Osteoblast (primary cell): Measurements from ENCODE around the gene DRAP1. TPM values are rescaled to one million over a fixed set of nuclear protein-coding genes. Genes with fewer than 3 reads are reported as not detected.

ENCODE experiments used
- DNase-seq: peaks from one replicate; pipeline ENCODE4 v3.0.0; 2011; ENCODE audit warnings: low spot score, mixed read lengths; ENCODE audit not compliant: insufficient read length; ENCODE audit errors: missing footprints
- H2AFZ ChIP-seq: 2 replicates; pipeline ENCODE4 v1.6.0; 2011; ENCODE audit warnings: mild to moderate bottlenecking, low read length
- H3K27ac ChIP-seq: 2 replicates; pipeline ENCODE4 v1.5.1; 2011; ENCODE audit warnings: mild to moderate bottlenecking, low read depth, low read length, moderate library complexity
- H3K27me3 ChIP-seq: 2 replicates; pipeline ENCODE4 v1.6.0; 2012; ENCODE audit warnings: mild to moderate bottlenecking, control low read depth, inconsistent platforms, low read length, moderate library complexity; ENCODE audit not compliant: insufficient read depth
- H3K36me3 ChIP-seq: 2 replicates; pipeline ENCODE4 v1.5.1; 2011; ENCODE audit warnings: mild to moderate bottlenecking, low read length, control low read depth, moderate library complexity; ENCODE audit not compliant: insufficient read depth
- H3K4me1 ChIP-seq: 2 replicates; pipeline ENCODE4 v1.5.1; 2011; ENCODE audit warnings: mild to moderate bottlenecking, low read length, control low read depth, moderate library complexity; ENCODE audit not compliant: insufficient read depth
- H3K4me2 ChIP-seq: 2 replicates; pipeline ENCODE4 v1.6.0; 2011; ENCODE audit warnings: mild to moderate bottlenecking, low read length; ENCODE audit not compliant: insufficient read depth
- H3K4me3 ChIP-seq: fragments of 200-600 bp; sonication (generic); 3 replicates; pipeline ENCODE4 v1.5.1; 2012; ENCODE audit warnings: mild to moderate bottlenecking, low read length, inconsistent platforms; ENCODE audit not compliant: insufficient read depth
- H3K79me2 ChIP-seq: 2 replicates; pipeline ENCODE4 v1.6.0; 2012; ENCODE audit warnings: mild to moderate bottlenecking, low read length, control low read depth, inconsistent platforms; ENCODE audit not compliant: insufficient read depth
- H3K9me3 ChIP-seq: 2 replicates; pipeline ENCODE4 v1.5.1; 2011; ENCODE audit warnings: low read depth, low read length, control low read depth
- H4K20me1 ChIP-seq: 2 replicates; pipeline ENCODE4 v1.6.0; 2012; ENCODE audit warnings: mild to moderate bottlenecking, low read length, control low read depth; ENCODE audit not compliant: insufficient read depth
- total RNA-seq: library from RNA; depleted of rRNA; stranded (reverse); fragments of >200 nt; gene quantifications from 2 replicates; pipeline ENCODE4 v1.2.3, GENCODE V29; 2012
- TF ChIP-seq, protein P1 (sequence below): IDR thresholded peaks from 2 replicates; pipeline ENCODE4 v1.5.1; 2011; ENCODE audit warnings: mild to moderate bottlenecking, low read depth, low read length, moderate library complexity; ENCODE audit errors: extremely low read depth

The DRAP1 gene
- total RNA-seq, 1 donor = 170 TPM

DNA sequence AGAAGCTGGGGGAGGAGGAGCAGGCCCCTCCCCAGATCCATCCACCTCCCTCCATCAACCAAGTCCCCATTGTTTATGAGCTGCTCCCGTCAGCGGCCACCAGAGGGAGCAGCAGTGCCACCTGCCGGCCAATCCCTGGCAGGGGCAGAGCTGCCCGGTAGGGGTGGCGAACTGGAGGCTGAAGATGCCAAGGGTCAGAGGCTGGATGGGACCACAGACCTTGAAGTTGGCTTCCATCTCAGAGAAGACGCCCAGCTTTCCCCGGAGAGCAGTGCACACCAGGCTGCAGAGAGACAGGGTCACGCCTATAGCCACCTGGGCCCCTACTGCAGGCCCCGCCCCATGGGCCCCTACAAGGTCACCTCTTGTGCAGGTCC is 34.5 kb upstream of the DRAP1 start:
- H3K9me3 ChIP-seq = no peaks in the 10 kb centered on the region
- no peak overlapping the region for H3K27ac ChIP-seq
- H3K36me3 ChIP-seq = peaks cover 47% of the 10 kb centered on the region
- peaks cover 21% of the 10 kb centered on the region for H4K20me1 ChIP-seq
- no peaks in the 10 kb centered on the region for H3K27me3 ChIP-seq
- H3K79me2 ChIP-seq = peaks cover 41% of the 10 kb centered on the region
- no peak overlapping the region for H2AFZ ChIP-seq
- H3K4me1 ChIP-seq = peaks cover 27% of the 10 kb centered on the region
- no peak overlapping the region for H3K4me3 ChIP-seq
- no peak overlapping the region for H3K4me2 ChIP-seq
- DNase-seq = peak; percentile 99
- TF ChIP-seq, protein P1, sequence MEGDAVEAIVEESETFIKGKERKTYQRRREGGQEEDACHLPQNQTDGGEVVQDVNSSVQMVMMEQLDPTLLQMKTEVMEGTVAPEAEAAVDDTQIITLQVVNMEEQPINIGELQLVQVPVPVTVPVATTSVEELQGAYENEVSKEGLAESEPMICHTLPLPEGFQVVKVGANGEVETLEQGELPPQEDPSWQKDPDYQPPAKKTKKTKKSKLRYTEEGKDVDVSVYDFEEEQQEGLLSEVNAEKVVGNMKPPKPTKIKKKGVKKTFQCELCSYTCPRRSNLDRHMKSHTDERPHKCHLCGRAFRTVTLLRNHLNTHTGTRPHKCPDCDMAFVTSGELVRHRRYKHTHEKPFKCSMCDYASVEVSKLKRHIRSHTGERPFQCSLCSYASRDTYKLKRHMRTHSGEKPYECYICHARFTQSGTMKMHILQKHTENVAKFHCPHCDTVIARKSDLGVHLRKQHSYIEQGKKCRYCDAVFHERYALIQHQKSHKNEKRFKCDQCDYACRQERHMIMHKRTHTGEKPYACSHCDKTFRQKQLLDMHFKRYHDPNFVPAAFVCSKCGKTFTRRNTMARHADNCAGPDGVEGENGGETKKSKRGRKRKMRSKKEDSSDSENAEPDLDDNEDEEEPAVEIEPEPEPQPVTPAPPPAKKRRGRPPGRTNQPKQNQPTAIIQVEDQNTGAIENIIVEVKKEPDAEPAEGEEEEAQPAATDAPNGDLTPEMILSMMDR = peak; percentile 96

DNA sequence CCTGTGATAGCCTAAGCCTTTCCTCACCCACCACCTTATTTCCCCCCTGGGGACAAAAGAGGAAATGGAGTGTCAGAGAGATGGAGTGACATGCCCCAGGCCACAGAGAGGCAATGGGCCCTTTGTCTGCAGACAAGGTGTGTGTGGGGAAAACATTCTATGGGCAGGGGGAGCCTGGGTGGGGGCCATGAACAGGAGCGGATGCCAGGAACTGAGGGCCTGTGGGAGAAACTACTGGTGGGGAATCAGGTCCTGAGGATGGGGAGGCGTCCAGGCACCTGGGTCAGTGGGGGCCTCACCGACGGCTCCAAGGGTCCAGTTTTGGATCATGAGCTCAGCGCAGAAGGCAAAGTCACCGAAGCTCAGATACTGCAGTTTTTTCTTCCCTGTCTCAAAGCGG is 34.0 kb upstream of the DRAP1 start:
- peaks cover 32% of the 10 kb centered on the region for H3K4me1 ChIP-seq
- peaks cover 47% of the 10 kb centered on the region for H3K36me3 ChIP-seq
- TF ChIP-seq, protein P1 = no peak
- H4K20me1 ChIP-seq = peaks cover 21% of the 10 kb centered on the region
- H2AFZ ChIP-seq = no peak overlapping the region
- H3K27ac ChIP-seq = no peak overlapping the region
- H3K4me3 ChIP-seq = no peak overlapping the region
- H3K4me2 ChIP-seq = no peak overlapping the region
- H3K27me3 ChIP-seq = no peaks in the 10 kb centered on the region
- H3K79me2 ChIP-seq = peaks cover 41% of the 10 kb centered on the region
- no peak for DNase-seq
- H3K9me3 ChIP-seq = no peaks in the 10 kb centered on the region

DNA sequence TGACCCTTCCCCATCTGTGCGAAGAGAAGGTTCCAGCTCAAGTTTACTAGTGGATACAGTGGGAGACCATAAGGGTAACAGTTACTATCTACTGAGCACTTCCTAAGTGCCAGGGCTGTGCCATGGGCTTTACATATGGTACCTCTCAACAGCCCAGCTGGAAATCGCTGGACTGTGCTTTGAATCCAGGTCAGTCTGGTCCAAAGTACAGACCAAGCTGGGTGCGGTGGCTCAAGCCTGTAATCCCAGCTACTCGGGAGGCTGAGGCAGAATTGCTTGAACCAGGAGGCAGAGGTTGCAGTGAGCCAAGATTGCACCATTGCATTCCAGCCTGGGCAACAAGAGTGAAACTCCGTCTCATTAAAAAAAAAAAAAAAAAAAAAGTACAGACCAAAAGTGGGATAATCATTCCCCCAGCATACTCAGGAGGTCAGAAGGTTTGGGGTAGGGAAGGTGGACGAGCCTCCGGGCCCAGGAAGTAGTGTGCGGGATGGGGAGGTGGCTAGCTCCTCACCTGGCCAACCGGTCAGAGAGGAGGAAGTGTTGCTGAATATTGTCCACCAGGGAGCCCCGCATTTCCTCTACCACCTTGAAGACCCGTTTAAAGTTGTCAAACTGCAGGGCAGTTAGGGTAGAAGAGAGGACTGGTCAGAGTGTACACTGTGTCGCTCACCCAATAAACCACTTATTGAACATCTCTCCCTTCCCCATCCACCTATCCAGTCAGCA is 33.3 kb upstream of the DRAP1 start:
- peaks cover 32% of the 10 kb centered on the region for H3K4me1 ChIP-seq
- peaks cover 47% of the 10 kb centered on the region for H3K36me3 ChIP-seq
- TF ChIP-seq, protein P1 = no peak
- no peaks in the 10 kb centered on the region for H3K9me3 ChIP-seq
- H3K27me3 ChIP-seq = no peaks in the 10 kb centered on the region
- no peak for DNase-seq
- H3K27ac ChIP-seq = no peak overlapping the region
- no peak overlapping the region for H3K4me2 ChIP-seq
- no peak overlapping the region for H2AFZ ChIP-seq
- H3K4me3 ChIP-seq = no peak overlapping the region
- H4K20me1 ChIP-seq = peaks cover 24% of the 10 kb centered on the region
- H3K79me2 ChIP-seq = peaks cover 41% of the 10 kb centered on the region

DNA sequence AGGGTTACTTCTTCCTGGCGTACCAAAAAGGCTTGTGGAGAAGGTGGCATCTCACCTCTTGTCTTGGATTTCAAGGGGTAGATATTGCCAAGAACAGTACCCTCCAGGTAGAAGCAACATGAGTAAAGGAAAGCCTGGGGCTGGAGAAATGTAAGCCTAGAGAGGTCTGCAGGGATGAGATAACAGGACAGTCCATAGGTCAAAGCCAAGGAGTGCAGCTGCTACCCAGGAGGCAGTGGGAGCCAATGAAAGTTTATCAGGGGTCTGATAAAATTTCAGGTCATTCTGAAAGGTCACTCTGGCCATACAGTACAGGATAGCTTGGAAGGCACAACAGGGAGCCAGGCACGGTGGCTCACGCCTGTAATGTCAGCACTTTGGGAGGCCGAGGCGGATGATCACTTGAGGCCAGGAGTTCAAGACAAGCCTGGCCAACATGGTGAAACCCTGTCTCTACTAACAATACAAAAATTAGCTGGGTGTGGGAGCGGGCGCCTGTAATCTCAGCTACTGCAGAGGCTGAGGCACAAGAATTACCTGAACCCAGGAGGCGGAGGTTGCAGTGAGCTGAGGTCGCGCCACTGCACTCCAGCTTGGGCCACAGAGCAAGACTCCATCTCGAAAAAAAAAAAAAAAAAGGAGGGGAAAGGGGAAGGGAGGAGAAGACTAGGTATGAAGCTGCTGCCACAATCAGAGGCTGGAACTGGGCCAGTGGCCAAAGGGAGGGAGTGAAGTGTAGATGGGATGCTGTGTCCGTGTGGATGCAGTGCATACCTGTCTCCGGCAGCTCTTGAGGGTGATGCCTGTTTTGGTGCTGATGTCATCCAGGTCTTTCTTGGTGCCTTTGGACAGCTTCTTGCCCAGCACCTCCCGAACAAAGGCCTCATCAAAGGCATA is 32.2 kb upstream of the DRAP1 start:
- Histone ChIP-seq H3K9me3 (no peaks in the 10 kb centered on the region), H4K20me1 (peaks cover 35% of the 10 kb centered on the region), H2AFZ (no peak overlapping the region), H3K27me3 (no peaks in the 10 kb centered on the region), H3K27ac (peak overlapping the region; percentile 81), H3K79me2 (peaks cover 52% of the 10 kb centered on the region), H3K4me3 (peak overlapping the region; percentile 95), H3K36me3 (peaks cover 51% of the 10 kb centered on the region), H3K4me1 (peaks cover 37% of the 10 kb centered on the region), H3K4me2 (peak overlapping the region; percentile 100)
- TF ChIP-seq, protein P1 = no peak
- peak; percentile 56 for DNase-seq
